IPS DF 4.7 (cell line): ENCODE measurements around the gene PPP1R12B.
"Not testable (repeated sequence)": the region's sequence is repeated elsewhere in the genome, so short reads cannot be mapped to it uniquely, and the experiment has no call there.

ENCODE experiments used
- DNase-seq: peaks from one replicate; pipeline ENCODE4 v3.0.0-alpha.2; 2013; ENCODE audit warnings: low spot score; ENCODE audit errors: extremely low read depth

The PPP1R12B gene

GRCh38 chr1:202554619-202555018 is 206.1 kb downstream of the PPP1R12B start:
- not testable (repeated sequence) for DNase-seq

GRCh38 chr1:202556037-202556436 is 207.5 kb downstream of the PPP1R12B start:
- not testable (repeated sequence) for DNase-seq

GRCh38 chr1:202557662-202558061 is 209.2 kb downstream of the PPP1R12B start:
- DNase-seq: not testable (repeated sequence)

- no peak for DNase-seq
Measured at GRCh38 chr1:202561240-202561639, 212.7 kb downstream of the PPP1R12B start.

GRCh38 chr1:202561726-202562443 is 213.4 kb downstream of the PPP1R12B start:
- DNase-seq: no peak

GRCh38 chr1:202562444-202563060 is 214.1 kb downstream of the PPP1R12B start:
- DNase-seq: no peak

GRCh38 chr1:202563818-202564217 is 215.3 kb downstream of the PPP1R12B start:
- no peak for DNase-seq

GRCh38 chr1:202564958-202565495 is 216.5 kb downstream of the PPP1R12B start:
- DNase-seq: no peak

GRCh38 chr1:202565890-202566602 is 217.5 kb downstream of the PPP1R12B start:
- DNase-seq: no peak

- DNase-seq: no peak
Measured at GRCh38 chr1:202567738-202568137, 219.2 kb downstream of the PPP1R12B start.

- no peak for DNase-seq
Measured at GRCh38 chr1:202568410-202568809, 219.9 kb downstream of the PPP1R12B start.

- DNase-seq: no peak
Measured at GRCh38 chr1:202568826-202569225, 220.3 kb downstream of the PPP1R12B start.

GRCh38 chr1:202569393-202570322 is 221.2 kb downstream of the PPP1R12B start:
- DNase-seq: no peak

GRCh38 chr1:202571719-202572339 is 223.3 kb downstream of the PPP1R12B start:
- DNase-seq: no peak

GRCh38 chr1:202572867-202573266 is 224.4 kb downstream of the PPP1R12B start:
- DNase-seq: no peak

GRCh38 chr1:202575918-202576653 is 227.6 kb downstream of the PPP1R12B start:
- no peak for DNase-seq

- DNase-seq: no peak
Measured at GRCh38 chr1:202576816-202577215, 228.3 kb downstream of the PPP1R12B start.

GRCh38 chr1:202577381-202577780 is 228.9 kb downstream of the PPP1R12B start:
- DNase-seq: no peak

GRCh38 chr1:202578001-202578504 is 229.6 kb downstream of the PPP1R12B start:
- no peak for DNase-seq

GRCh38 chr1:202578565-202578964 is 230.1 kb downstream of the PPP1R12B start:
- DNase-seq: no peak
